HepG2 (cell line): ENCODE results near the gene MACROD2. TPM values are rescaled to one million over a fixed set of nuclear protein-coding genes. Genes with fewer than 3 reads are reported as not detected.

ENCODE experiments used
- EEA1 ChIP-seq: sonication (generic); formaldehyde crosslinking; IDR thresholded peaks from 2 replicates; pipeline ENCODE4 v1.5.1; 2020; ENCODE audit warnings: mild to moderate bottlenecking, missing genetic modification reagents, borderline replicate concordance
- EHMT2 ChIP-seq: fragments of 200-600 bp; sonication (generic); IDR thresholded peaks from 2 replicates; pipeline ENCODE4 v1.7.0; 2017; ENCODE audit warnings: antibody characterized with exemption, low read depth, low read length, borderline replicate concordance
- HNRNPH1 ChIP-seq: fragments of 200-400 bp; formaldehyde crosslinking; optimal IDR thresholded peaks from 2 replicates; pipeline ENCODE3; 2017; ENCODE audit warnings: mild to moderate bottlenecking, low read depth, low read length
- HNRNPUL1 ChIP-seq: fragments of 200-400 bp; formaldehyde crosslinking; IDR thresholded peaks from 2 replicates; pipeline ENCODE4 v1.6.1; 2017; ENCODE audit warnings: low read depth, mild to moderate bottlenecking, low read length, moderate library complexity
- KLF6 ChIP-seq: IDR thresholded peaks from 2 replicates; pipeline ENCODE4 v1.8.0; 2016; ENCODE audit warnings: missing biosample characterization, missing genetic modification reagents
- MAZ ChIP-seq, 2 experiments: sonication (generic) in 1 of 2; formaldehyde crosslinking in 1 of 2; IDR thresholded peaks; 2 replicates each; pipeline versions ENCODE4 v1.5.0 to v1.6.1; 2012 to 2020; ENCODE audit warnings: low read depth in 2 of 2, mild to moderate bottlenecking in 2 of 2, borderline replicate concordance in 1 of 2, improper control_type of control experiment in 1 of 2, low read length in 1 of 2, missing genetic modification reagents in 1 of 2, moderate library complexity in 1 of 2
- NCOR1 ChIP-seq: fragments of 200-600 bp; sonication (generic); IDR thresholded peaks from 2 replicates; pipeline ENCODE4 v1.7.0; 2017; ENCODE audit warnings: antibody characterized with exemption, low read length, borderline replicate concordance
- NFE2L2 ChIP-seq: fragments of 150-350 bp; IDR thresholded peaks from 2 replicates; pipeline ENCODE4 v1.6.1; 2014; ENCODE audit warnings: low read length
- NFIB ChIP-seq: sonication (generic); formaldehyde crosslinking; IDR thresholded peaks from 2 replicates; pipeline ENCODE4 v1.9.0; 2021; ENCODE audit warnings: missing genetic modification reagents, mild to moderate bottlenecking, borderline replicate concordance
- NR2C2 ChIP-seq: sonication (generic); formaldehyde crosslinking; IDR thresholded peaks from 2 replicates; pipeline ENCODE4 v1.4.0; 2020; ENCODE audit warnings: missing genetic modification reagents, mild to moderate bottlenecking, moderate library complexity, borderline replicate concordance
- NR2F6 ChIP-seq, 2 experiments: IDR thresholded peaks; 2 replicates each; pipeline ENCODE4 v1.6.1; 2016; ENCODE audit warnings: antibody characterized with exemption in 1 of 2, mild to moderate bottlenecking in 1 of 2
- PRMT3 ChIP-seq: sonication (generic); formaldehyde crosslinking; IDR thresholded peaks from 2 replicates; pipeline ENCODE4 v1.8.1; 2022; ENCODE audit warnings: low read depth, mild to moderate bottlenecking, moderate library complexity, missing genetic modification reagents, borderline replicate concordance
- RARA ChIP-seq: IDR thresholded peaks from 2 replicates; pipeline ENCODE4 v1.6.1; 2016; ENCODE audit warnings: missing genetic modification reagents, missing compliant biosample characterization
- SIX4 ChIP-seq: sonication (generic); formaldehyde crosslinking; IDR thresholded peaks from 2 replicates; pipeline ENCODE4 v1.4.0; 2020; ENCODE audit warnings: missing genetic modification reagents
- SRSF4 ChIP-seq: fragments of 200-400 bp; formaldehyde crosslinking; IDR thresholded peaks from one replicate; pipeline ENCODE4 v1.6.1; 2018; ENCODE audit warnings: mild to moderate bottlenecking, low read depth, low read length, moderate library complexity; ENCODE audit not compliant: poor library complexity, severe bottlenecking
- ZFX ChIP-seq: sonication (generic); formaldehyde crosslinking; IDR thresholded peaks from 2 replicates; pipeline ENCODE4 v1.4.0; 2020; ENCODE audit warnings: mild to moderate bottlenecking, low read depth, missing genetic modification reagents, moderate library complexity
- ZMAT3 ChIP-seq: sonication (generic); formaldehyde crosslinking; conservative IDR thresholded peaks from 2 replicates; pipeline ENCODE4 v1.7.0; 2021; ENCODE audit warnings: missing genetic modification reagents
- ZNF256 ChIP-seq: sonication (generic); formaldehyde crosslinking; conservative IDR thresholded peaks from 2 replicates; pipeline ENCODE4 v1.4.0; 2020; ENCODE audit warnings: missing genetic modification reagents
- ZNF350 ChIP-seq: sonication (generic); formaldehyde crosslinking; IDR thresholded peaks from 2 replicates; pipeline ENCODE4 v1.4.0; 2020; ENCODE audit warnings: mild to moderate bottlenecking, low read depth, missing genetic modification reagents, borderline replicate concordance
- ZNF547 ChIP-seq: sonication (generic); formaldehyde crosslinking; IDR thresholded peaks from 2 replicates; pipeline ENCODE4 v1.5.1; 2020; ENCODE audit warnings: mild to moderate bottlenecking, missing genetic modification reagents
- ZNF607 ChIP-seq: sonication (generic); formaldehyde crosslinking; IDR thresholded peaks from 2 replicates; pipeline ENCODE4 v1.5.1; 2020; ENCODE audit warnings: missing genetic modification reagents, mild to moderate bottlenecking, borderline replicate concordance
- ZNF670 ChIP-seq: sonication (generic); formaldehyde crosslinking; IDR thresholded peaks from 2 replicates; pipeline ENCODE4 v1.8.0; 2022; ENCODE audit warnings: mild to moderate bottlenecking, missing genetic modification reagents, borderline replicate concordance
- ZNF674 ChIP-seq: sonication (generic); formaldehyde crosslinking; IDR thresholded peaks from 2 replicates; pipeline ENCODE4 v1.5.0; 2020; ENCODE audit warnings: low read depth, mild to moderate bottlenecking, missing genetic modification reagents
- ZSCAN22 ChIP-seq: sonication (generic); formaldehyde crosslinking; IDR thresholded peaks from 2 replicates; pipeline ENCODE4 v1.4.0; 2020; ENCODE audit warnings: mild to moderate bottlenecking, missing genetic modification reagents
- polyA plus RNA-seq, 8 experiments: library from polyadenylated mRNA; depleted of rRNA in 3 of 8; stranded (reverse) in 7 of 8; unstranded in 1 of 8; fragments of >200 nt; fragmentation: Illumina TruSeq in 4 of 8; extraction: Trizol in 4 of 8; gene quantifications; 2 replicates each; pipeline versions ENCODE4 v1.2.1 to v1.2.3, GENCODE V29; 2011 to 2016; ENCODE audit warnings: low read depth in 4 of 8, missing spikeins in 1 of 8, mixed read lengths in 1 of 8; ENCODE audit not compliant: insufficient read depth in 1 of 8
- total RNA-seq, 5 experiments: library from RNA; depleted of rRNA; stranded (reverse); fragments of >200 nt; fragmentation: Illumina TruSeq; extraction: Trizol; gene quantifications; 2 replicates each; pipeline ENCODE4 v1.2.3, GENCODE V29; 2016; ENCODE audit warnings: low read depth in 1 of 5
- TF ChIP-seq, protein P1 (sequence below): sonication (generic); formaldehyde crosslinking; IDR thresholded peaks from 2 replicates; pipeline ENCODE4 v1.4.0; 2020; ENCODE audit warnings: missing genetic modification reagents
- TF ChIP-seq, protein P2 (sequence below): IDR thresholded peaks from 2 replicates; pipeline ENCODE4 v1.6.1; 2016

Gene MACROD2
- total and polyA plus RNA-seq, 2 of the 13 experiments (the other 11 are each of a cell fraction or from before 2014, with no cell fraction given) = 0.13 to 0.51 TPM

DNA sequence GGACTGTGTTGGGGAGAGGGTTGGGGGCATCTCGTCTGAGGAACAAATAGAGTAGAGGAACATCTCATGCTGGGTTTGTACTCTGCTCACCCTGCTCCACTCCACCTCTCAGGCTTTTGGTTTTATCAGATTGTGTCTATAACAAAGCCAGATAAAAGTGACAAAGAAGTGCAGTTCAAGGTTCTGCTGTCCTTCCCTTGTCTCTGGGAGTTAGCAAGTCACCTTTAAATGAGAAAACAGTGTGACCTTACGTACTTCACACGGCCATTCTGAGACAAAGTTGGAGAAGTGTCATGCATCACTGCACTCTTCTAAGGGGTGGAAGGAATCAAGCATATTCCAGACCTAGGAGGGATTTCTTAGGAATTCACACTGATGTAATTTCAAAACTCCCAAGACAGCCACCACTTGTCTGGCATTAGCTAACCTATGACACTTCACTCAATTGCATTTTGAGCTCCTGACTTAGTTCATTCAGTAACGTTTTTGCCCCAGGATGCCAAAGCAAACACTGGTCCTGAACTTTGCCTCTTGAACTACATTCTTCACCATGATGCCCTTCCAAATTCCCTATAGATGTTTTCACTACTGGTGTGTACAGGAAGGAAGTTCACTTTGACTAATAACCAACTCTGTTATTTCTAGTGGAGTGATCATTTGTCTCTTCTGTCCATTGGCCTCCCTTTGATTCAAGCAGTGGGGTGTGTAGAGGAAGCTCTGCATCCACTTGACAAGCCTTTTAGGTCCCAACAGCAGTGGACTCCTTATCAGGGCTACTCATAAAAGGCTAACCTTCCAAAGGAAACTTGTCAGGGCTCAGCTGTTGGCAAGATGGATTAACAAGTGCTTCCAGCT lies 989.7 kb downstream of the MACROD2 start (continued):
- TF ChIP-seq NCOR1 = peak; percentile 98
- no peak for TF ChIP-seq NFIB (CRISPR knock-in tag)
- no peak; the same call in 1 of the 2 replicates for TF ChIP-seq MAZ (IDR thresholded peaks at IDR 0.05; ENCODE audit: borderline replicate concordance, low read depth, low read length)
- 0 out of 2 replicates have a peak, but pooled peaks have one; percentile 39 for TF ChIP-seq MAZ (CRISPR knock-in tag; IDR thresholded peaks at IDR 0.05; ENCODE audit: low read depth)
- peak; percentile 96 for TF ChIP-seq NR2F6 (IDR thresholded peaks at IDR 0.05)
- peak; percentile 96 for TF ChIP-seq NR2F6 (CRISPR knock-in tag; IDR thresholded peaks at IDR 0.05)
- peak; percentile 53; the same call in 1 of the 2 replicates for TF ChIP-seq ZSCAN22
- TF ChIP-seq ZNF350 (CRISPR knock-in tag) = peak; percentile 68; the same call in 1 of the 2 replicates
- TF ChIP-seq HNRNPUL1 = no peak; the same call in 1 of the 2 replicates
- no peak for TF ChIP-seq EEA1 (CRISPR knock-in tag)
- no peak for TF ChIP-seq ZNF674 (CRISPR knock-in tag)
- TF ChIP-seq HNRNPH1 = no peak
- peak; percentile 62; the same call in 1 of the 2 replicates for TF ChIP-seq ZNF607 (CRISPR knock-in tag)
- TF ChIP-seq RARA (CRISPR knock-in tag) = peak; percentile 97
- TF ChIP-seq, protein P1, sequence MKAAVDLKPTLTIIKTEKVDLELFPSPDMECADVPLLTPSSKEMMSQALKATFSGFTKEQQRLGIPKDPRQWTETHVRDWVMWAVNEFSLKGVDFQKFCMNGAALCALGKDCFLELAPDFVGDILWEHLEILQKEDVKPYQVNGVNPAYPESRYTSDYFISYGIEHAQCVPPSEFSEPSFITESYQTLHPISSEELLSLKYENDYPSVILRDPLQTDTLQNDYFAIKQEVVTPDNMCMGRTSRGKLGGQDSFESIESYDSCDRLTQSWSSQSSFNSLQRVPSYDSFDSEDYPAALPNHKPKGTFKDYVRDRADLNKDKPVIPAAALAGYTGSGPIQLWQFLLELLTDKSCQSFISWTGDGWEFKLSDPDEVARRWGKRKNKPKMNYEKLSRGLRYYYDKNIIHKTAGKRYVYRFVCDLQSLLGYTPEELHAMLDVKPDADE (CRISPR knock-in tag) = no peak
- TF ChIP-seq SRSF4 = no peak
- TF ChIP-seq SIX4 (CRISPR knock-in tag) = peak; percentile 91
- TF ChIP-seq PRMT3 = 0 out of 2 replicates have a peak, but pooled peaks have one; percentile 40
- no peak for TF ChIP-seq ZNF547 (CRISPR knock-in tag)
- peak; percentile 96 for TF ChIP-seq EHMT2
- peak; percentile 43 for TF ChIP-seq ZFX (CRISPR knock-in tag)
- peak; percentile 60 for TF ChIP-seq KLF6 (CRISPR knock-in tag)
- peak; percentile 92 for TF ChIP-seq NR2C2 (CRISPR knock-in tag)
- TF ChIP-seq, protein P2, sequence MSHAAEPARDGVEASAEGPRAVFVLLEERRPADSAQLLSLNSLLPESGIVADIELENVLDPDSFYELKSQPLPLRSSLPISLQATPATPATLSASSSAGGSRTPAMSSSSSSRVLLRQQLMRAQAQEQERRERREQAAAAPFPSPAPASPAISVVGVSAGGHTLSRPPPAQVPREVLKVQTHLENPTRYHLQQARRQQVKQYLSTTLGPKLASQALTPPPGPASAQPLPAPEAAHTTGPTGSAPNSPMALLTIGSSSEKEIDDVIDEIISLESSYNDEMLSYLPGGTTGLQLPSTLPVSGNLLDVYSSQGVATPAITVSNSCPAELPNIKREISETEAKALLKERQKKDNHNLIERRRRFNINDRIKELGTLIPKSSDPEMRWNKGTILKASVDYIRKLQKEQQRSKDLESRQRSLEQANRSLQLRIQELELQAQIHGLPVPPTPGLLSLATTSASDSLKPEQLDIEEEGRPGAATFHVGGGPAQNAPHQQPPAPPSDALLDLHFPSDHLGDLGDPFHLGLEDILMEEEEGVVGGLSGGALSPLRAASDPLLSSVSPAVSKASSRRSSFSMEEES = peak; percentile 95
- no peak for TF ChIP-seq ZNF256 (CRISPR knock-in tag)
- no peak for TF ChIP-seq NFE2L2
- TF ChIP-seq ZMAT3 (CRISPR knock-in tag) = peak; percentile 86
- TF ChIP-seq ZNF670 = peak; percentile 93
